ENCODE results near the gene PARD6B. TPM values are rescaled to one million over a fixed set of nuclear protein-coding genes. Genes with fewer than 3 reads are reported as not detected.

The PARD6B gene
- total RNA-seq, 3 donors from 2014 or later = 1.4 to 30.6 (median 13.4) TPM

DNA sequence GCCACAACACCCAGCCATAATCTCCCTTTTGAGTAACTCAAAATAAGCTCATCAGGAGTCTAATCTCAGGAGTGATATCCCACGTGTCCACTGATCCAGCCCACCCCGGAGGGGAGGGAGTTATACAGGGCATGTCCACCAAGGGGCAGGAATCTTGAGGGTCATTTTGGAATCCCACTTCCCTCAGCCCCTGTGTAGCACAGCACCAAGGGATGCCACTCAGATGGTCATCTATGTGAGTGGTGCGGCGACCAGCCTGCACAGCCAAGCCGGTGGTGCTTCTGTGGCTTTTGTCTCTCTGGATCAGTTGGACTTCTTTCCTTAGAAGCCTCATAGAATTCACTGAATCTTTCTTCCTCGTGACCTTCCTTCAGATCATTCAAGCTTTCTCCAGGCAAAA, 52.5 kb downstream of the PARD6B start:
- intact Hi-C loops (cut with DNase I; ENCODE audit: low total_unique reads) = no loop called here
- Histone ChIP-seq H3K36me3 (no peaks in the 10 kb centered on the region), H3K27ac (no peak overlapping the region), H3K9me3 (no peaks in the 10 kb centered on the region), H3K4me1 (no peaks in the 10 kb centered on the region), H3K4me3 (no peak overlapping the region), H3K27me3 (no peaks in the 10 kb centered on the region)
- no peak for TF ChIP-seq POLR2A (IDR thresholded peaks at IDR 0.05)
- TF ChIP-seq CTCF (IDR thresholded peaks at IDR 0.05) = no peak
- no peak for TF ChIP-seq POLR2AphosphoS5 (IDR thresholded peaks at IDR 0.05)
- no peak for DNase-seq (ENCODE audit: low spot score in 2 of 2)

DNA sequence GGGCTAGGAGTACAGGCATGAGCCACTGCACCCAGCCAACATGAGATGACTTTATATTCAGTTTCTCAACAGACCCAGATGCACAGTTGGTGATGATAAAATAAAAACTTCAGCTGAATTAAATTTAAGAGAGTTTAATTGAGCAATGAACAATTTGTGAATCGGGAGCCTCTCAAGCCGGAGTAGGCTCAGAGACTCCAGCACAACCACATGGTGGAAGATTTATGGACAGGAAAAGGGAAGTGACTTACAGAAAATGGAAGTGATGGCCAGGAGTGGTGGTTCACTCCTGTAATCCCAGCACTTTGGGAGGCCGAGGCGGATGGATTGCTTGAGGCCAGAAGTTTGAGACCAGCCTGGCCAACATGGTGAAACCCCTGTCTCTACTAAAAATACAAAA, 53.1 kb downstream of the PARD6B start:
- intact Hi-C loops (cut with DNase I; ENCODE audit: low total_unique reads) = no loop called here
- no peaks in the 10 kb centered on the region for H3K9me3 ChIP-seq
- no peak for TF ChIP-seq POLR2AphosphoS5 (IDR thresholded peaks at IDR 0.05)
- no peak for TF ChIP-seq CTCF (IDR thresholded peaks at IDR 0.05)
- H3K4me3 ChIP-seq = no peak overlapping the region
- H3K27ac ChIP-seq = no peak overlapping the region
- DNase-seq (ENCODE audit: low spot score in 2 of 2) = no peak
- H3K4me1 ChIP-seq = no peaks in the 10 kb centered on the region
- H3K36me3 ChIP-seq = no peaks in the 10 kb centered on the region
- H3K27me3 ChIP-seq = no peaks in the 10 kb centered on the region

DNA sequence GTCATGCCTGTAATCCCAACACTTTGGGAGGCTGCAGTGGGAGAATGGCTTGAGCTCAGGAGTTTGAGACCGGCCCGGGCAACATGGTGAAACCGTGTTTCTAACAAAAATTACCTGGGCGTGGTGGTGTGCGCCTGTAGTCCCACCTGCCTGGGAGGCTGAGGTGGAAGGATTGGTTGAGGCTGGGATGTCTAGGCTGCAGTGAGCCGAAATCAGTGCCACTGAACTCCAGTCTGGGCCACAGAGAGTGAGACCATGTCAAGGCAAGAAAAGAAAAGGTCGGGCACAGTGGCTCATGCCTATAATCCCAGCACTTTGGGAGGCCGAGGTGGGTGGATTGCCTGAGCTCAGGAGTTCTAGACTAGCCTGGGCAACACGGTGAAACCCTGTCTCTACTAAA, 55.3 kb downstream of the PARD6B start:
- intact Hi-C loops (cut with DNase I; ENCODE audit: low total_unique reads) = no loop called here
- no peaks in the 10 kb centered on the region for H3K9me3 ChIP-seq
- no peak overlapping the region for H3K27ac ChIP-seq
- no peak for TF ChIP-seq POLR2A (IDR thresholded peaks at IDR 0.05)
- no peak for TF ChIP-seq POLR2AphosphoS5 (IDR thresholded peaks at IDR 0.05)
- TF ChIP-seq CTCF (IDR thresholded peaks at IDR 0.05) = no peak
- no peak for DNase-seq (ENCODE audit: low spot score in 2 of 2)
- no peak overlapping the region for H3K4me3 ChIP-seq
- no peaks in the 10 kb centered on the region for H3K27me3 ChIP-seq
- H3K36me3 ChIP-seq = no peaks in the 10 kb centered on the region
- peaks cover 0 to 7% of the 10 kb centered on the region in 2 donors for H3K4me1 ChIP-seq

- no peak overlapping the region for H3K27ac ChIP-seq
- H3K27me3 ChIP-seq = no peaks in the 10 kb centered on the region
- H3K4me3 ChIP-seq = no peak overlapping the region
- no peaks in the 10 kb centered on the region for H3K9me3 ChIP-seq
- intact Hi-C loops (cut with DNase I; ENCODE audit: low total_unique reads) = no loop called here
- no peak for DNase-seq (ENCODE audit: low spot score in 2 of 2)
- no peak for TF ChIP-seq POLR2AphosphoS5 (IDR thresholded peaks at IDR 0.05)
- no peak for TF ChIP-seq POLR2A (IDR thresholded peaks at IDR 0.05)
- TF ChIP-seq CTCF (IDR thresholded peaks at IDR 0.05) = no peak
- no peaks in the 10 kb centered on the region for H3K36me3 ChIP-seq
- peaks cover 0 to 7% of the 10 kb centered on the region in 2 donors for H3K4me1 ChIP-seq
These were observed 55.8 kb downstream of the PARD6B start for GRCh38 chr20:50787181-50787580.

DNA sequence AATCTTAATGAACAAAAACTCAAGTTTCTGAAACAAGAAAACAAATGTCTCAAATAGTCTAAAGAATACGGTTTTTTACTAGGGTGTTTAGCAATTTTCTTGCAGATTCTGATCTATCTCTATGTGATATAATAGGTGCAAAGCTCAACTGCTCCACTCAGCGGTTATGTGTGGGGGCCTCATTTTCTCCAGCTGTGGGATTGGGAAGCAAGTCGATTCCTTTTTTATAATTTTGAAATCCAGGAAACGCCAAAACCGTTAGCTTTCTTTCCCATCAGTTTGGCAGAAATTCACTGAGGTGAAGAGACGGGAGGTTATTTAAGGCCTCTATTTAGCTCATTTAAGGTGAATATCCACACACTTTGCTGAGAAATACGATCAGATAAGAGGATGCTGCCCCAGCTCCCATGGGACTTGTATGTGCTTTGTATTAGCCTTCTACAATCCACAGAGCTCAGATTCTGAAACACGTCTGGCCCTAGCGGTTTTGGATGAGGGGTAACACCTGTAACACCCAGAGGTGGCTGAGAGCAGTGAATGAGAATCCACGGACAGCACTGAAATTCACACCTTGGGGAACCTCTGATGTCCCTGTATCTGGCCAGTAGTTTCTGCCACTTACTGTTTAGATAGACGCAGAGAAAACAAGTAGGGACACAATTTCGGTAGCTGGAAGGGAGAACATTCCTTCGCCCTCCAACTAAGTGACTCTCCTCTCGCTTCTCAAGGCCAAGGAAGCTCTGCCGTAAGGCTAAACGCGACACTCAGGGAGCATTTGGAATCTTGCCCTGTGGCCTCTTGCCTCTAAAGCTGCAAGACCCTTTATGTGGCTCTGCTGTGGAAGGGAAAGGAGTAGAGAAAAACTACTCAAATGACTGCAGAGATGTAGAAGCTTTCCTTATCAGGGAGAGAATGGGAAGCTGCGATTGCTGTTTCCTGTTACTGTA, 56.9 kb downstream of the PARD6B start:
- peak overlapping the region; percentile 52 to 59 for H3K27ac ChIP-seq
- H3K4me1 ChIP-seq = peaks cover 0 to 7% of the 10 kb centered on the region in 2 donors
- DNase-seq (ENCODE audit: low spot score in 2 of 2) = no peak
- intact Hi-C loops (cut with DNase I; ENCODE audit: low total_unique reads) = no loop called here
- TF ChIP-seq POLR2A (IDR thresholded peaks at IDR 0.05) (no peak), POLR2AphosphoS5 (IDR thresholded peaks at IDR 0.05) (no peak), CTCF (IDR thresholded peaks at IDR 0.05) (peak in 2 of 3 donors; percentile 4 to 51)
- no peaks in the 10 kb centered on the region for H3K9me3 ChIP-seq
- no peak overlapping the region for H3K4me3 ChIP-seq
- H3K36me3 ChIP-seq = no peaks in the 10 kb centered on the region
- H3K27me3 ChIP-seq = no peaks in the 10 kb centered on the region

All from breast epithelium (tissue), 4 donors.